HL-60 (cell line): ENCODE results near the gene METTL25.

Experiments used
- DNase-seq, 2 experiments: peaks; one replicate each; pipeline ENCODE4 v3.0.0-alpha.2; 2010 to 2020; ENCODE audit warnings: low read depth in 1 of 2, low spot score in 1 of 2
- H3K27ac ChIP-seq: fragments of 250-450 bp; sonication (Bioruptor Pico); replicated peaks from 2 replicates; pipeline ENCODE4 v1.5.1; 2020; ENCODE audit warnings: mild to moderate bottlenecking, moderate library complexity
- H3K27me3 ChIP-seq: fragments of 250-450 bp; sonication (Bioruptor Pico); 2 replicates; pipeline ENCODE4 v1.5.1; 2021; ENCODE audit warnings: mild to moderate bottlenecking, moderate library complexity; ENCODE audit not compliant: insufficient read depth, poor library complexity, severe bottlenecking
- H3K4me3 ChIP-seq: replicated peaks from 2 replicates; pipeline ENCODE4 v1.5.1; 2011; ENCODE audit warnings: mild to moderate bottlenecking, control low read depth, low read length; ENCODE audit not compliant: insufficient read depth
- GABPA ChIP-seq: IDR thresholded peaks from 2 replicates; pipeline ENCODE4 v1.6.1; 2012; ENCODE audit warnings: low read depth
- POLR2AphosphoS5 ChIP-seq: IDR thresholded peaks from 2 replicates; pipeline ENCODE4 v1.6.1; 2012; ENCODE audit warnings: low read depth
- SPI1 ChIP-seq: IDR thresholded peaks from 2 replicates; pipeline ENCODE4 v1.6.1; 2012; ENCODE audit warnings: low read depth, mild to moderate bottlenecking, borderline replicate concordance
- TF ChIP-seq, protein P1 (sequence below): IDR thresholded peaks from 2 replicates; pipeline ENCODE4 v1.6.1; 2012; ENCODE audit warnings: low read depth; ENCODE audit not compliant: insufficient replicate concordance
- TF ChIP-seq, protein P2 (sequence below): IDR thresholded peaks from one replicate; pipeline ENCODE4 v1.5.1; 2011; ENCODE audit warnings: low read length, control low read depth, inconsistent platforms; ENCODE audit not compliant: insufficient read depth

The METTL25 gene

DNA sequence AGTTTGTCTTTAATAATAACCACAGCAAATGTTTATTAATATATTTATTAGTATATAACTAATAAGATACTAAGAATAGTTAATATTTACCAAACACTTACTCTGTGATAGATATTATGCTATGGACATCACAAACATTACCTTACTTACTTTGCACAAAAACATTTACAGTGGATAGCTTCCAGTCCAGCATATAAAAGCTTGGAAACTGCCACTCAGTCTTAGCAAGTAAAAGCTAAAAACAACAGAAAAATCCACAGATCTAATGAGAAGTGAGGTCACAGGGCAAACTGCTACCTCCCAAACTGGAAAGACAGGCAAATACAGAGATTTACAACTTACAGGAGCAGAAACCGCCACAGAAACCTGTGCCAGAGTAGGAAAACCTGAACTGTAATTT lies 99.8 kb downstream of the METTL25 start:
- Histone ChIP-seq H3K27me3 (no peaks in the 10 kb centered on the region), H3K4me3 (no peak overlapping the region), H3K27ac (no peak overlapping the region)
- TF ChIP-seq, protein P1, sequence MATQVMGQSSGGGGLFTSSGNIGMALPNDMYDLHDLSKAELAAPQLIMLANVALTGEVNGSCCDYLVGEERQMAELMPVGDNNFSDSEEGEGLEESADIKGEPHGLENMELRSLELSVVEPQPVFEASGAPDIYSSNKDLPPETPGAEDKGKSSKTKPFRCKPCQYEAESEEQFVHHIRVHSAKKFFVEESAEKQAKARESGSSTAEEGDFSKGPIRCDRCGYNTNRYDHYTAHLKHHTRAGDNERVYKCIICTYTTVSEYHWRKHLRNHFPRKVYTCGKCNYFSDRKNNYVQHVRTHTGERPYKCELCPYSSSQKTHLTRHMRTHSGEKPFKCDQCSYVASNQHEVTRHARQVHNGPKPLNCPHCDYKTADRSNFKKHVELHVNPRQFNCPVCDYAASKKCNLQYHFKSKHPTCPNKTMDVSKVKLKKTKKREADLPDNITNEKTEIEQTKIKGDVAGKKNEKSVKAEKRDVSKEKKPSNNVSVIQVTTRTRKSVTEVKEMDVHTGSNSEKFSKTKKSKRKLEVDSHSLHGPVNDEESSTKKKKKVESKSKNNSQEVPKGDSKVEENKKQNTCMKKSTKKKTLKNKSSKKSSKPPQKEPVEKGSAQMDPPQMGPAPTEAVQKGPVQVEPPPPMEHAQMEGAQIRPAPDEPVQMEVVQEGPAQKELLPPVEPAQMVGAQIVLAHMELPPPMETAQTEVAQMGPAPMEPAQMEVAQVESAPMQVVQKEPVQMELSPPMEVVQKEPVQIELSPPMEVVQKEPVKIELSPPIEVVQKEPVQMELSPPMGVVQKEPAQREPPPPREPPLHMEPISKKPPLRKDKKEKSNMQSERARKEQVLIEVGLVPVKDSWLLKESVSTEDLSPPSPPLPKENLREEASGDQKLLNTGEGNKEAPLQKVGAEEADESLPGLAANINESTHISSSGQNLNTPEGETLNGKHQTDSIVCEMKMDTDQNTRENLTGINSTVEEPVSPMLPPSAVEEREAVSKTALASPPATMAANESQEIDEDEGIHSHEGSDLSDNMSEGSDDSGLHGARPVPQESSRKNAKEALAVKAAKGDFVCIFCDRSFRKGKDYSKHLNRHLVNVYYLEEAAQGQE, result no peak
- no peak for TF ChIP-seq POLR2AphosphoS5
- TF ChIP-seq, protein P2, sequence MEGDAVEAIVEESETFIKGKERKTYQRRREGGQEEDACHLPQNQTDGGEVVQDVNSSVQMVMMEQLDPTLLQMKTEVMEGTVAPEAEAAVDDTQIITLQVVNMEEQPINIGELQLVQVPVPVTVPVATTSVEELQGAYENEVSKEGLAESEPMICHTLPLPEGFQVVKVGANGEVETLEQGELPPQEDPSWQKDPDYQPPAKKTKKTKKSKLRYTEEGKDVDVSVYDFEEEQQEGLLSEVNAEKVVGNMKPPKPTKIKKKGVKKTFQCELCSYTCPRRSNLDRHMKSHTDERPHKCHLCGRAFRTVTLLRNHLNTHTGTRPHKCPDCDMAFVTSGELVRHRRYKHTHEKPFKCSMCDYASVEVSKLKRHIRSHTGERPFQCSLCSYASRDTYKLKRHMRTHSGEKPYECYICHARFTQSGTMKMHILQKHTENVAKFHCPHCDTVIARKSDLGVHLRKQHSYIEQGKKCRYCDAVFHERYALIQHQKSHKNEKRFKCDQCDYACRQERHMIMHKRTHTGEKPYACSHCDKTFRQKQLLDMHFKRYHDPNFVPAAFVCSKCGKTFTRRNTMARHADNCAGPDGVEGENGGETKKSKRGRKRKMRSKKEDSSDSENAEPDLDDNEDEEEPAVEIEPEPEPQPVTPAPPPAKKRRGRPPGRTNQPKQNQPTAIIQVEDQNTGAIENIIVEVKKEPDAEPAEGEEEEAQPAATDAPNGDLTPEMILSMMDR, result no peak
- TF ChIP-seq GABPA, result no peak
- TF ChIP-seq SPI1, result no peak
- DNase-seq, result no peak

DNA sequence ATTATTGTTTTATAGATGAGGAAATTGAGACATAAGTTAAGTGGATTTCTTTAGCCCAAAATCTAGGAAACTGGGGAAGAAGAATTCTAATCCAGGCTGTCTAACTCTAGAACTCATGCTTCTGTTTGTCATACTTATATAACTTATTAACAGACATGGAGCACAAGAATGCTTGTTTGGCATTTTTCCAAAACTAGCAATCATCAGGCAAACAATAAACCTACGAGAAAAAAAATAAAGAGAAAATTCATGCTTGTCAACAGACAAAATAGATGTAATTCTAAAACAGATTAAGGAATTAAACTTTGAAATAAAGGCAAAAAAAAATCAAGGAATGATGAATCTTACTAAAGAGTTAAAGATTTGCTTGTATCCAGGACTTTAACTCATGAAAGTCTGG lies 103.1 kb downstream of the METTL25 start:
- no peaks in the 10 kb centered on the region for H3K27me3 ChIP-seq
- DNase-seq, result no peak
- no peak overlapping the region for H3K4me3 ChIP-seq
- TF ChIP-seq GABPA, result no peak
- TF ChIP-seq, protein P2, result no peak
- TF ChIP-seq, protein P1, result no peak
- H3K27ac ChIP-seq, result no peak overlapping the region

DNA sequence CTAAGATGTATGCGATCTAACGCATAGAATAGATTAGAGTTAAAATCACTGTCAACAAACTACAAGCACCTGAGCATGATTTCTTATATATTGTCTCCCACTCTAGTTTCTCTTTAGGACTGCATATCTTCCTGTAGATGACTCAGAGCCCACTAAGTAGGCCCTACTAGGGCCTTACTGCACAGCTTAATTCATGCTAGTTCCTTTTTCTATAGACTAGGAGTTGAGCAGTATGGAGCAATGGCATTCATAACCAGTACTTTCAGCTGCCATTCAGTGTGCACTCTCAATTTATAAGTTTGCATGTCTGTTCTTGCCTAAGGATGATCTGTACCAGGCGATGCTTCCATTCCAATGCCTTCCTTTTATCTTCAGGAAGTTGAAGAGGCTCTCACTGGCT lies 103.5 kb downstream of the METTL25 start:
- Histone ChIP-seq H3K27ac (no peak overlapping the region), H3K4me3 (no peak overlapping the region), H3K27me3 (no peaks in the 10 kb centered on the region)
- peak in 1 of 2 experiments; percentile 5 for DNase-seq
- TF ChIP-seq POLR2AphosphoS5 (no peak), SPI1 (no peak), GABPA (no peak)
- TF ChIP-seq, protein P2, result no peak
- TF ChIP-seq, protein P1, result no peak
